Fibroblast of pulmonary artery (primary cell): Measurements from ENCODE around the gene SLIT1.

ENCODE experiments used
- DNase-seq: peaks from one replicate; pipeline ENCODE4 v3.0.0-alpha.2; 2010; ENCODE audit warnings: low read depth
- H3K4me3 ChIP-seq: replicated peaks from 2 replicates; pipeline ENCODE4 v1.5.1; 2011; ENCODE audit warnings: low read depth, mild to moderate bottlenecking, control low read depth, low read length, moderate library complexity
- CTCF ChIP-seq: IDR thresholded peaks from 2 replicates; pipeline ENCODE4 v1.5.1; 2011; ENCODE audit warnings: mild to moderate bottlenecking, control low read depth, low read length, inconsistent platforms; ENCODE audit errors: missing control alignments

Gene SLIT1

GRCh38 chr10:97115846-97116245 is 69.9 kb downstream of the SLIT1 start:
- TF ChIP-seq CTCF: no peak
- H3K4me3 ChIP-seq: no peak overlapping the region

GRCh38 chr10:97111615-97112014 is 74.1 kb downstream of the SLIT1 start:
- no peak for DNase-seq
- TF ChIP-seq CTCF: no peak
- no peak overlapping the region for H3K4me3 ChIP-seq

More at GRCh38 chr10:97115846-97116245, 69.9 kb downstream of the SLIT1 start:
- no peak for DNase-seq

GRCh38 chr10:97109547-97109946 is 76.2 kb downstream of the SLIT1 start:
- no peak overlapping the region for H3K4me3 ChIP-seq
- no peak for TF ChIP-seq CTCF
- DNase-seq: no peak

- TF ChIP-seq CTCF: no peak
- DNase-seq: no peak
These were observed 78.2 kb downstream of the SLIT1 start for GRCh38 chr10:97107551-97107950.

GRCh38 chr10:97106207-97106606 is 79.6 kb downstream of the SLIT1 start:
- no peak for TF ChIP-seq CTCF
- H3K4me3 ChIP-seq: no peak overlapping the region
- no peak for DNase-seq

More at GRCh38 chr10:97107551-97107950, 78.2 kb downstream of the SLIT1 start:
- H3K4me3 ChIP-seq: no peak overlapping the region

GRCh38 chr10:97105303-97105702 is 80.5 kb downstream of the SLIT1 start:
- TF ChIP-seq CTCF: no peak
- no peak for DNase-seq
- H3K4me3 ChIP-seq: no peak overlapping the region

GRCh38 chr10:97103316-97104080 is 82.3 kb downstream of the SLIT1 start:
- DNase-seq: no peak
- H3K4me3 ChIP-seq: no peak overlapping the region
- no peak for TF ChIP-seq CTCF
